ENCODE results near the gene PRUNE2.
"Not testable (repeated sequence)": the region's sequence is repeated elsewhere in the genome, so short reads cannot be mapped to it uniquely, and the experiment has no call there.

The PRUNE2 gene

DNA sequence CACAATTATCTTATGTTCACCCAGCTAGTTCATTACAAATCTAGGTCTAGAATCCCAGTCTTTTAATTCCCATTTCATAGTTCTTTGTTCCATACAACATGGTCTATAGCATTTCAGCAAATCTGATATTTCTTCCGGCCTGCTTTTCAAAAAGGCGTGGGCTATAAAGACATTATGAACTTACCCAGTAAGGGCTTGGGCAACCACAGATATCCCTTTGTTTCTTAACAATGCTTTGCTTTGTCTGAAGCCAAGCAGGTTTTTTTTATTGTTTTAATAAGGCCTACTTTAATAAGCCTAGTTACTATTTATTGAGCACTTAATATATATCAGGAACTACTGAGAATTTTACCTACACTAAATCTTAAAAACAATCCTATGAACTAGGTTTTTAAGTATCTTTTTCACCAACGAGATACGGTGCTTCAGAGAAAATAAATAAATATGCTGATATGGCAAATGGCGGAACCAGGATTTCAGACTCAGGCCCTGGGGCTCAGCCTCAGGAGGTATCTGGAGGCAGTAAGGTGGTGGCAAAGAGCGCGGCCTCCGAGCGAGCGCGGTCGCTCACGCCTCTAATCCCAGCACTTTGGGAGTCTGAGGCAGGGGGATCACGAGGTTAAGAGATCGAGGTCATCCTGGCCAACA is 112.0 kb downstream of the PRUNE2 start:
- no peak for DNase-seq

GRCh38 chr9:76789840-76790239 is 116.1 kb downstream of the PRUNE2 start:
- no peak for DNase-seq

DNA sequence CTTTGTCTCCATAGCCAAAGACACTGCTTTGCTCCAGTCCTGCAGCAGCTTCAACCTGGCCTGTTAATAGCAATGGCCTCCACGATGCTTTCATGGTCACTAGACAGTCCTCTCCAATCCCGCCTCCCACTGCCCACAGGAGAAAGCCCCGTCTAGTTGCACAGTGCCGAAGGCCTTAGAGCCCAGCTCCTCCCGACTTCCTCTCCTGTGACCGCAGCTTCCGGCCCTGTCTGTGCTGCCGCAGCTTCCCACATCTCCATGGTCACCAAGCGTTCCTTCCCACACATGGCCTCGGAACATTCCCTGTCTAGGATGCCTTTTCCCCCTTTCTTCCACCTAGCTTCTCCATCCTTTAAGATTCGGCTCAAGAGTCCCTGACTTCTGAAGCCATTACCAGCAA is 118.2 kb downstream of the PRUNE2 start:
- no peak for DNase-seq

DNA sequence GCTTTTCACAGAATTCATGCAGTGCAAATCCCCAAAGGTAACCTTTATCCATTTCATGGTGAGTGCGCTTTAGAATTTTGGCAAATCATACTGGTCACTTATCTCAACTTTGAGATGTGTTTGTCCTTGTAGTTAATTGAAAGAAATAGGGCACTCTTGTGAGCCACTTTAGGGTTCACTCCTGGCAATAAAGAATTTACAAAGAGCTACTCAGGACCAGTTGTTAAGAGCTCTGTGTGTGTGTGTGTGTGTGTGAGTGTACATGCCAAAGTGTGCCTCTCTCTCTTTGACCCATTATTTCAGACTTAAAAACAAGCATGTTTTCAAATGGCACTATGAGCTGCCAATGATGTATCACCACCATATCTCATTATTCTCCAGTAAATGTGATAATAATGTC is 120.4 kb downstream of the PRUNE2 start:
- no peak for DNase-seq

- no peak for DNase-seq
Measured at GRCh38 chr9:76784881-76785280, 121.0 kb downstream of the PRUNE2 start.

- no peak for DNase-seq
Measured at GRCh38 chr9:76772686-76773445, 133.0 kb downstream of the PRUNE2 start.

DNA sequence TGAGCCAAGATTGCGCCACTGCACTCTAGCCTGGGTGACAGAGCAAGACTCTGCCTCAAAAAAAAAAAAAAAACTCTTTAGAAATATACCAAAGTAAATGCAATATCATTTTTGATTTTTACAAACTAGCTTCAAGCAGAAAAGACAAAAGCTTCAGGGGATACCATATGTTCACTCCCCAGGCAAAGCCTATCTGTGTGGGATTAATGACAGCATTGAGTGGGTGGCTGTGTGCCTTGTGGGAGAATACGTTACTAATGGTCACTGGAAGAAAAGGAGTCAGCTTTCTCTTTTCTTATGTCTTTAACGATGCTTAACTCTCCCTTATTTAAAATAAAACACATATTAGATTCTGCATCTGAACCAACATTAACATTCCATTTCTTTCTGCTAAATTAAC is 139.8 kb downstream of the PRUNE2 start:
- no peak for DNase-seq

GRCh38 chr9:76764138-76764537 is 141.8 kb downstream of the PRUNE2 start, which contains the start of gene PCA3:
TSS of gene PCA3 (plus strand) at chr9:76764438.
- DNase-seq: no peak

DNA sequence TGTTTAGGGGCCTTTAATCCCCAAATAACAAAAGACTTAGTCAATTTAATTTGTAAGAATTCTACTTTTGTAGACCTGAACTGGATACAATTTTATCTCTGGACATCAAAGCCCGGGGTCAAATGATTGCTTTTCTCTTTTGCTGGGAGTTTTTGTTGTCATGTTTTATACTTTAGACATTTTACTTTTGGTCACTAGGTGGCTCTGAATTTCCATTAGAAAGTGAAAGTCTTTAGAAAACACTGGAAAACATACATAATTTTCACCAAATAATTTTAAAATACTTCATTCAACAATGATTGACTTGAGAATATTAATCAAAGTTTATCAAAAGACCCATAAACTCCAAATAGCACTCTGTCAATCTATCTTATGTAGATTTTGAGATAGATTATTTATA is 144.5 kb downstream of the PRUNE2 start:
- DNase-seq: no peak

DNA sequence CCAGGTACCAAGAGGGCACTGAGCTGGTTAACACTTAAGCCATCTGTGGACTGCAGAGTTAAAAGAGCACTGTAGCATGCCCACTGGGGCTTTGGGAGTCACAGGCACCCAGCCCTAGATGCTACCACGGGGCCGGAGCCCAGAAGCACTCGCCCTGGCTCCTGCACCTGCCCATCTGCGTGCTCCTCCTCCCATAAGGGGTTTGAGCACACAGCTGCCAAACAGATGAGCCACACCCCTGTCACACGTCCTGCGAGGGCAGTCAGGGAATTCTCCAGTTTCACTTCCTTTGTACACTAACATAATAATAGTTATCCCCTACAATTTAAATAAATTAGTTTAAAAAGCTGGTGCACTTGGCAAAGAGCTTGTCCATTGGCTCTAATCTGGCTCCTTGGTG is 146.2 kb downstream of the PRUNE2 start:
- no peak for DNase-seq

DNA sequence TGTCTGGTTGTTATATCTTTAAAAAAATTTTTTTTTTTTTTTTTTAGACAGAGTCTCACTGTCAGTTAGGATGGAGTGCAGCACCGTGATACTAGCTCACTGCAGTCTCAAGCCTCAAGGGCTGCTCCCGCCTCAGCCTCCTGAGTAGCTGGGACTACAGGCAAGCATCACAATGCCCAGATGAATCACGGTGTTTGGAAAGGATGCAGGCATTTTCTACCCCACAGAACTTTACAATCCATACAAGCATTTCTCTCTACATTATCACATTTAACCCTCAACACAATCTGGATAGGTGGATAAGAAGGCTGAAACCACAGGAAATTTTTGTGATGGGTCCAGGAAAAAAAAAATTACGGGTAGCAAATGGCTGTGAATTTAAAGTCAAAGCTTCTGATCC is 147.4 kb downstream of the PRUNE2 start:
- DNase-seq: no peak

- DNase-seq: no peak
Measured at GRCh38 chr9:76756941-76757673, 148.8 kb downstream of the PRUNE2 start.

DNA sequence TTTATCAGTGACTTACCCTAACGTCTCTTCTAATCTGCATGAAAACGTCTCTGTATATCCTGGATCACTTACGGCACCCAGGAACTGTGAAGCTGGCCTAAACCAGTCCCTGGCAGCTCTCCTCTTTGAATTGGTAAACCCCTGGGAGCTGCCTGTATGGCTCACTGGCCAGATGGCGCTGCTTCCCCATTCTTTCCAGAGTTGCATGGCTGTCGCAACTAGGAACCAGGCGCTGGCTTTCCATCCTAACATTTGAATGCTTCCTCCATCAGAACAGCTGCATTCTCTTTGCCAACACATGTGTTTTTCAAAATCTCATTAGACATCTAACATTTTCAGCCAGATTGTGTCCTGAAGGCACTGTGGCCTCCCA is 149.7 kb downstream of the PRUNE2 start:
- DNase-seq: no peak

DNA sequence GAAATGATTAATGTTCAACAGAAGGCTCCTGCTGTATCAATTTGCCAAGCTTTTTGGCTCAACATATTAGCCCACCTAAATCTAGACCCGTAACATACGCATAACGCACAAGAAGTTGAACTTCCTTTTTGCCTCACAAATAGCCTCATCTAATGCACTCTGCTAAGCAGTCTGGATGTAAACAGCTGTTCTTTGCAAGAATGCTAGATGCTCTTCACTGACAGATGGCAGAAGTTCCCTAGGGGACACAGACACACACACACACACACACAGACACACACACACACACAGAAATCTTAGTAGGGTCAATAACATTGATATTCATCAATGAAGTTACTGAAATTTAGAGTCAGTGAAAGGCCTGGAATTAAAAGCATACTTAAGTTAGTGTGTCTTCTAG is 154.9 kb downstream of the PRUNE2 start:
- DNase-seq: no peak

- no peak for DNase-seq
Measured at GRCh38 chr9:76744336-76744735, 161.6 kb downstream of the PRUNE2 start.

DNA sequence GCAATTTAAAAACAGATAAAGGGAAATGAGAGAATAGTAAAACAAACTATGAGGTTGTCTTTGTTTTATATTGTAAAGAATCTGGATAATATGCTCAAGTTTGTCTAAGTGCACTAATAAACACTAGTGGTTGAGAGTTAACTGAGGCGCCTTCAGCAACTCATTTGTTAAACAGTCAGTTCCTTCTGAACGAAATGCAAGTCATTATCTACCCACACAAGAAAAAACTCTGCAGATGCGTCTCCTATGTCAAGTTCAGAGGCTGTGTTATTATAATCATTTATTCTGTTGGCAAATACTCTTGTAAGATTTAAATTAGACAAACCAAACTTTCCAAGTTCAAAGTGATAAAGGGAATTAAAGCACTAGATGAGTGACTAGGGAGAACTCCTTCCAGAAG is 162.0 kb downstream of the PRUNE2 start:
- DNase-seq: no peak

DNA sequence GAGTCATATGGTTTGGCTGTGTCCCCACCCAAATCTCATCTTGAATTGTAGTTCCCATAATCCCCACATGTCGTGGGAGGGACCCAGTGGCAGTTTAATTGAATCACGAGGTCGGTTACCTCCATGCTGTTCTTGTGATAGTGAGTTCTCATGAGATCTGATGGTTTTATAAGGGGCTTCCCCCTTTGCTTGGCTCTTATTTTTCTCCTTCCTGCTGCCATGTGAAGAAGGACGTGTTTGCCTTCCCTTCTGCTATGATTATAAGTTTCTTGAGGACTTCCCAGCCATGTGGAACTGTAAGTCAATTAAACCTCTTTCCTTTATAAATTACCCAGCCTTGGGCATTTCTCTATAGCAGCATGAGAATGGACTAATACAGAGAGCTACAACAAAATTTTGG is 163.0 kb downstream of the PRUNE2 start:
- DNase-seq: not testable (repeated sequence)

GRCh38 chr9:76741524-76741923 is 164.4 kb downstream of the PRUNE2 start:
- DNase-seq: no peak

DNA sequence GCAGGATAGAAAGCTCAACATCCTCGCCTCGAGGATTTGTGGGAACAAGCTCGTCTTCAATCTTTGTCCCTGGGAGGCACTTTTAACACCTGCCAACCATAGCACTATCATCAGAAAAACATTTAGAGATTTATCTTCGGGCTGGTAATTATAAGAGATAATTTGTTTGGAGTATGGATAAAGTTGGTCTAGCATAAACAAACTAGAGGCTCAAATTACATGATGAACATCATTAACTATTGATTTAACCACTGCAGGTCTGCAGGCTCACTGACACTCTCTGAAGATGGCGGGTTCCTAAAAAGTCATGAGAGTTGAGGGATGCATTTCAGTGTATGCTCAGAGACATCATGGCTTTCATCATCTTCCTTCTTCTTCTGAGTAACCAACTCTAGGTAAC is 167.5 kb downstream of the PRUNE2 start:
- DNase-seq: no peak

DNA sequence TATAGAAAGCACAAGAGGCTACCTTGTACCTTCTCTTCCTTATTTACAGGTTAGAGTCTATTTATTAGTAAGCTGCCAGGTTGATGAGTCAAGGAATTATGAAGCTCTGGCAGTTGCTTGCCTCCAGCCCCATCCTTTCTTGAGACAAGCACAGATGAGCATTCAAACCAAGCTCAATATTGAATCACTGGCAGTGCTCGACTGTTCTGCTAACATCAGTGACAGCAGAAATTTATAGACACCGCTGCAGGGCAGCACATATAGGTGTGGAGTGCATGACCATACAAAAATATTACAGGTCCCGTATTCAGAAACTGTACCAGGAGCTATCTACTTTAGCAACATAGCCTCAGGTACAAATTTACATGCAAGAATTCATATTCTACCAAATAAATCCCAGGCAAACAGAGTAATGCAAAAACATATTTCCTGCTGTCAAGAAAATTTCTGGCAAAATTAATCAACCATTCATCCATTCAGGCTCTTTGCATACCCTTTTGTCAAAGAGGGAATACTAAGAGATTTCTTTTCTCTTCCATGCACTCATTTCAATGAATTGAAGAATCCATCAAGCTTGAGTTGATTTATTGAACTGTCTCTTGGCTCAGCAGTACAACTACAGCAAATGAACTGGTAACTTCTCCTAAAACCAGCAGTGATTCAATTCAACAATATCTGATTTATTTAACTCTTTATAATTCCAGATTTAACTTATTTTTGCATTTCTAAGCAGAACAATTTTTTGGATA is 168.6 kb downstream of the PRUNE2 start:
- DNase-seq: no peak

GRCh38 chr9:76734716-76735115 is 171.2 kb downstream of the PRUNE2 start:
- DNase-seq: no peak

DNA sequence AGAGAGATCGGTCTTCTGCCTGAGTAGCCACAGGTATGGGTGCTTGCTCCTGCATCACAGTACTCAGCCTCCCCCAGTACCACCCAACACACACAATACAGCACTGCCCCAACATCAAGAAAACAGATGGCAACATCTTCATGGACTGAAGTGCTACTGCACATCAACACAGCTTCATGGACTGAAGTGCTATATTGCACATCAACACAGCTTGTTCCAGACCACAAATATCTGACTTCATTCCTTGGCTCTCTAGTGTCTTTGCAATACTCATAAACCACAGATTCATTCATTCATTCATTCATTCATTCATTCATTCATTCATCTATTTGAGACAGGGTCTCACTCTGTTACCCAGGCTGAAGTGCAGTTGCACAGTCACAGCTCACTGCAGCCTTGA is 172.8 kb downstream of the PRUNE2 start:
- DNase-seq: no peak

GRCh38 chr9:76732341-76732958 is 173.5 kb downstream of the PRUNE2 start:
- no peak for DNase-seq
